CD1c-positive myeloid dendritic cell (primary cell): Measurements from ENCODE around the gene LRRC75B.
"Not testable (repeated sequence)": the region's sequence is repeated elsewhere in the genome, so short reads cannot be mapped to it uniquely, and the experiment has no call there.

Experiments
- DNase-seq: peaks from one replicate; pipeline ENCODE4 v3.0.0-alpha.2; 2016; ENCODE audit errors: extremely low spot score

LRRC75B gene

DNA sequence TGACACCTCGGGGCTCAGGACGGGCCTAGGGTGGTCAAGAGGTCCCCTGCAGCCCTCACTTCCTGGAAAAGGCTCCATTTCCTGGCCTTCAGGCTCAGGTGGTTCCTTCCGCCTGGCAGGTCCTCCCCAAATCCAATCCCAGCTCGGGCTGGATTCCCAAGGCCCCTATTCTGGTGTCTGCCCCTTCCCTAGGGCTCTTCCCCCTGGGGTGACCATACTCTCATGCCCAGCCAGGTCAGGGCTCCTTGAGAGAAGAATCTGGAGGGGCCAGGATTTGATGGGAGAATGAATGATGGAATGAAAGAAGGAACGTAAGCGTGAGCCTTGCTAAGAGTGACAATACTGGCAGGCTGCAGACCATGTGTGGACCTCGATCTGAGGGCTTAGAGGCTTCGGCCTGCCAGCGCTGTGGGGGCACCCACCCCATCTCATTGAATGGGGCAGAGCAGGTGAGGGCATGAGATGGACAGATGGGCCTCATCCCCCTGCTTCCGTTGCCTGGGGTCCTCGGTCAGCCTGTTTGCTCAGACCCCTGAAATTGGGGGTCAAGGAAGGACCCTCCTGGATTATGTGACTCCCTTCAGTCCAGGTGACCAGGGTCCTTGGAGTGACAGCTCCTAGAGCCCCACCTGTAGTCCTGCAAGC lies 9.4 kb upstream of the LRRC75B start:
- not testable (repeated sequence) for DNase-seq

DNA sequence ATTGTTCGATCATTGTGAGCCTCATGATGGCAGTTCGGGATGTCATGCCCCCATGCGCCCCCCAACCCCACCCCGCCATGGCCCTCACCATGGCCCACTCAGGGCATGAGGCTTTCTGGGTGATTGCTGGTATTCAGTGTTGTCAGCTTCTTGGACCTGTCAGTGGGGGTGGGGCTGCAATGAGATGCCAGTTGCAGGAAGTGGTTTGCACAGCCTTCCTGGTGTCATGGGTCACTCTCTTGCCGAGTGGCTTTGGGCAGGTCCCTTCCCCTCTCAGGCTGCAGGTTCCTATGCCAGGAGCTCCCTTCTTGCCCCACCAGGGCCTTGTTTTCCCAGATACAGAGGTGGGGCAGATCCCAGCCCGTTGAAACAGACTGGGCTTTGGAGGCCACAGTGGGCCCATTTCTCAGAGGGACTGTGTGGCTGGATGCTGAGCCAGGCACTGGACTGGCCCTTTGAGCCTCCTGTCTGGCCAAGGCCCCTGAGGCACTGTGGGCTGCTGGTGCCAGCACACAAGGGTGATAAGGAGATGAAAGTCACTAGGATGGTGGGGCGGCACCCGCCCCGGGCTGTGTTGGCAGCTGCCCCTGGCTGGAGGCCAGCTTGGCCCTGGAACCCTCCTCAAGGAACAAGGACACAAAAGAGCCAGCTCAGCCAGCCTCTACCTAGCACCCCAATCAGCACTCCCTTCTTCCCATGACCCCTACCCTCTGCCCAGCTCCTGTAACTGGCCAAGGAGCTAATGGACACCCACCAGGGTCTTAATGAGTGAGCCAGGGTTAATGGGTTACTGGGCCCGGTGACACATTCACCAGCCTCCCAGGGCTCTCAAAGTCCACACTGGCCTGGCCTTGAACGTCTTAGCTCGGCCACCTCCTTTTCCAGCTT lies 8.6 kb upstream of the LRRC75B start:
- no peak for DNase-seq

DNA sequence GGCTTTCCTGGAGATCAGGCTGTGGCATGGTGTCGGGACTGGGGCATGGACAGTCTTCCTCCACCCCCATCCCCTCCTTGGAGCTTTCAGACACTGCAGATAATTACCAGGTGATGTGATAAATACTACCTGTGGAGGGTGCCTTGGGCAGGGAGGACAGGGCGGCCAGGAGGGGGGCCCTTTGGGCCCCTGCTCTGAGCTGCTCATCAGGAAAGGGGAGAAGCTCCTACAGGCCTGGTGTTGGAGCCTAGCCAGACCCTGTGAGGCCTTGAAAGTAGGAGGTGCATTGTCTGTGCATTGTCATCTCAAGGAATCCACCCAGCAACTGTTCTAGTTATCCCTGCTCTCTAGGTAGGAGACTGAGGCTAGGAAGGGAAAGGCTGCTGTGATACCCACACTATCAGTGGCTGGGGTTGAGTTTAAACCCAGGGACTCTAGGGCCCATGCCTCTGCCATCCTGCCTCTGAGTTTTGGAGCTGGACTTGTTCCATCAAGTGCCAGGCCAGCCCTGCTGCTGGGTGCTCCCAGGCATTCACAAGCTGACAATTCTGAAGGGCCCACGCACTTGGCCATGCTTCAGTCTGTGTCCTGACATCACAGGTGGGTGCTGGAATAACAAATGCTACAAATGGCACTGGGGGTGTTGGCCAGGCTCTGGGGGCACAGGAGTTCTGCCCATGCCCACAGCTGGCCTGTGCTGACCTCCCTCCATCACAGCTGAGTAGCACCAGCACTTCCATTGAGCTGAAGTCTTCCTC lies 7.3 kb upstream of the LRRC75B start:
- not testable (repeated sequence) for DNase-seq

DNA sequence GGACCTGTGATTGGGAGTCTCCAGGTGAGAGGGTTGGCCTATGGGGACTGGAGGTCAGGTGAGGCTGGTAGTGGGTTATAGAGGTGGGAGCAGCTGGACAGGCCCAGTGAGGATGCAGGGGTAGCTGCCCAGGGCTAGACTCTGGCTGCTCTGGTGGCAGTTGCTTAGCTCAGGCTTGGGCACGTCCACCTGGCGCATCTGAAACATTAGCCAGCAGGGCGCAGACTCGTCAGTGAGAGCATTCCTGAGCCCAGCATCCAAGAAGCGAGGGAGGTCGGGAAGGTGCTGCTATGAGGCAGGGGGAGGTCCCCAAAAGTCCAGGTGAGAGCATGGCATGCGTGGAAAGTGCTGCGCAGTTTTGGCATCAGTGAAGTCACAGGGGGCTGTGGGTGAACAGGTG lies 6.6 kb upstream of the LRRC75B start:
- no peak for DNase-seq

DNA sequence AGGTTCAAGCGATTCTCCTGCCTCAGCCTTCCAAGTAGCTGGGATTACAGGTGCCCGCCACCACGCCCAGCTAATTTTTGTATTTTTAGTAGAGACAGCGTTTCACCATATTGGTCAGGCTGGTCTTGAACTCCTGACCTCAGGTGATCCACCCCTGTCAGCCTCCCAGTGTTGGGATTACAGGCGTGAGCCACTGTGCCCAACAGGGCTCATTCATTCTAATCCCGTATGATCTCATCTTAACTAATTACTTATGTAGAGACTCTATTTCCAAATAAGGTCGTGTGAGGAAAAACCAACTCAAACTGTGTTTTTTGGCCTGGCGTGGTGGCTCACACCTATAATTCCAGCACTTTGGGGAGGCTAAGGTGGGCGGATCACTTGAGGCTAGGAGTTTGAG lies 4.2 kb upstream of the LRRC75B start:
- DNase-seq: not testable (repeated sequence)

DNA sequence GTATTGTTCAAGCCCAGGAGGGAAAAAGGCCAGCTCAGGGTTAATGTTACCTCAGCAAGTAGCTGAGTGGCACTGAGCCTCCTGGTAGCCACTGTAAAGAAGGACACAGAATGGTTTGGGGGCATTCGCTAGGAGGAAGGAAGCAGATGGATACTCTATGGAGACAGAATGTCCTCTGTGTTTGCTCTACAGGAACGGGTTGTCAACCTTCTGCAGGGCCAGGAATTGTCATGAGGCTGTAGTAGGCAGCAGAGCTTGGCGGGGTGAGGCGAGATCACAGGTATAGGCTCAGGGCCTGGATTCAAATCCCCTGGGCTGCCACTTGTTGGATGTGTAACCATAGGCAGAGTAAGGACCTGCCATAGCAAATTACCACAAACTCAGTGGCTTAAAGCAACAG lies 3.0 kb upstream of the LRRC75B start:
- DNase-seq: no peak

DNA sequence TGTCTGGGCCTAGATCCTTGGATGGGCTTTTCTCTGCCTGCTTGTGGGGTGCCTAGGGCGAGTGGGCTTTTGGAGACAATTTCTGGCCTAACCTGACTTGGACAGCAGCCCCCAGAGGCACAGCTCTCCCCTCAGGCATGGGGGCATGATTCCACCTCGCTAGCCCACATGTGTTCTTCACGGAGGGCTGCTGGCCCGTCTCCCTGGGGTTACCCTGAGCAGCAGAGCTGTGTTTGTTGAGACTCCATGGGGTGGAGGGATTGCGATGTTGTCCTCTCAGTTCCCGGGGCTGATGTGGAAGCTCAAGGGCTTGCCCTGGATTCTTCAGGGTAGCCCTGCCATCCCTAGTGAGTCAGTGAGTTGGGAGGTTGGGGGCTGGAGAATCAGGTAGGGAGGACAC lies 2.4 kb upstream of the LRRC75B start:
- no peak for DNase-seq

DNA sequence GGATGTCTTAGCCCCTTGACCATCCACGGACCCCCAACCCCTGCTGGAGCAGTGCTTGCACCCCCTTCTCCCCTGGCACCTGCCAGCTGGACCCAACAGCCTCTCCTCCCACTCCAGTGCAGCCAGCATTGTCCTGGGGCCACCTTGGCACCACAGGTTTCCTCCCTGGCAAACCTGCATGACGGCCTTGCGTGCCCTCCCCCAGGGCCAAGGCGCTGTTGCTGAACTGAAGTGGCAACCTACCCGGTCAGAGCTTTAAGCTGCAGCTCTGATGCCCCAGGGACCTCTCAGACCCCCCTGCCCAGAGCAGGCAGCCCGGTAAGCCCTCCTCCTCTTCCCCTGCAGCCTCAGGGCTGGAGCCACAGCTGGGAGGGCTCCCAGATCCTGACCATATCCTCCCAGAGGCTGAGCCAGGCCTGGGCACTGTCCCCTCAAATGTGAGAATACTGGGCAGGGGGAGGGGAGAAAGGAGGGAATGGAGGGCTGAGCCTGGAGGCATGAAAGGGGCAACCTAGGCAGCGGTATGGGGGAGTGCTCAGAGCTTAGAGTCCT lies 1.8 kb upstream of the LRRC75B start:
- no peak for DNase-seq

DNA sequence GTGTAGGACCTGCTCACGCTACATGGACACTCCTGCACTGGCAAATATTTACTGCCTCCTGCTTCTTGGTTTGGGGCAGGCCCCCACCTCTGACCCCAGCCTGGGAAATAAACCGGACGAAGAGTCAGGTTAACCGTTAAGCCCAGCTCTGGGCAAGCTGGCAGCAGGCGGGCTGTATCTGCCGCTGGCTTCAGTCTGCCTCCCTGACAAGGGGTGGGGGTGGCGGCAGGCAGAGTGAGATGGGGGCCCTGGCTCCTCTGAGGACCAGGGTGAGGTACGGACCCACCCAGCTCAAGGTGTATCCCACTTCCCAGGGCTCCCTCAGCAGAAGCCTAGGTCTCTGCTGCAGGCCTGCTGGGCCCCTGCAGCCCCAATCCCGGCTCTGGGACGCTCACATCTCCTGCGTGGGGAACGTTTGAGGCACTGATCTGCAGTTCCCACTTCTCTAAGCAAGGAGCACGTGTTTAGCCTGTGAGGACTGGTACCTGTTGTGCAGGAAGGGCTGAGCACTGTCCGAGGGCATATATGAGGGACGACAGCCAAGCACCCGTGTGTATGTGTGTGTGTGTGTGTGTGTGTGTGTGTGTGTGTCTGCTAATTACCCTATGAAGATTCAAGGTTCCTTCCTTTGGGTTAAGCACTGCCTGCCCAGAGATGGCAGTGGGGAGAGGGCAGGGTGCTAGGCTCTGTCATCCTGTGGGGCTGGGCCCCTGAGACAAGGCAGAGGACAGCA lies 1.1 kb upstream of the LRRC75B start:
- DNase-seq: no peak

DNA sequence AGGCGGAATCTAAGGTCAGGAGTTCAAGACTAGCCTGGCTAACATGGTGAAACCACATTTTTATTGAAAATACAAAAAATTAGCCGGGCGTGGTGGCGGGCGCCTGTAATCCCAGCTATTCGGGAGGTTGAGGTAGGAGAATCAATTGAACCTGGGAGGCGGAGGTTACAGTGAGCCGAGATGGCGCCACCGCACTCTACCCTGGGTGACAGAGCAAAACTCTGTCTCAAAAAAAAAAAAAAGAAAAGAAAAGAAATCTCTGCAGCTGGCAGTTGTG lies 624 bp upstream of the LRRC75B start:
- DNase-seq: not testable (repeated sequence)

DNA sequence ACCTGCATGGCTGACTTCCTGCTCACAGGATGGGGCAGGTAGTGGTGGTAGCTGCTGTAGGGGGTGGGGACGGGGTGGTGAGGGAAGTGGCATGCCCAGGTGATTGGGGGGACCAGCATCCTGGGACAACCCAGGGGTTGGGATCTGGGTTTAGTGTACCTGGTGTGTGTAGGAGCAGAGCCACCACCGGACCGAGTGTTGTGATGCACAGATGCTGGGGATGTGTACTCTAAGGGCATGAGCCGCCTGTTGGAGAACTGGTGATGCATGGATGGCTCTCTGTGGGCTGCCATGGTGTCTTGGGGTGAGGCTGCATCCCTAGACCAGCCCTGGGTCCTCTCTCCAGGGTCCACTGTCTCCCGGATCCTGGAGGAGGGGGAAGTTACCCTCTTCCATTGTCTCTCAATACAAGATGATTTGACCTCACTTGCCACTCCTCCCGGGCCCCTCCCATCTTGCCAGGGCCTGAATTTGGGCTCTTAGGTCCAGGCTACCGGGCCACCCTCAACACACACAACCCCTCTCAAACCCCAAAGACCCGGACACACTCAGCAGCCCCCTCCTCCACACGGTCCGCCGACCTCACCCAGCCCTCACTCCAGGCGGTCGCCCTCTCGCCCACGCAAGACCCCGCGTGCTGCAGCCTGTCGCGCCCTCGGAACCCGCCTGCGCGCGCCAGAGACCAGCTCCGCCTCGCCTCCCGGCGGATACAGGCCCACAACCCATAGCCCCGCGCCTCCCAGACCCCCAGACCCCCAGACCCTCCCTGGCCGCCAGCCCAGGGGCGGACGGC lies 619 bp downstream of the LRRC75B start:
- peak; percentile 1 for DNase-seq

DNA sequence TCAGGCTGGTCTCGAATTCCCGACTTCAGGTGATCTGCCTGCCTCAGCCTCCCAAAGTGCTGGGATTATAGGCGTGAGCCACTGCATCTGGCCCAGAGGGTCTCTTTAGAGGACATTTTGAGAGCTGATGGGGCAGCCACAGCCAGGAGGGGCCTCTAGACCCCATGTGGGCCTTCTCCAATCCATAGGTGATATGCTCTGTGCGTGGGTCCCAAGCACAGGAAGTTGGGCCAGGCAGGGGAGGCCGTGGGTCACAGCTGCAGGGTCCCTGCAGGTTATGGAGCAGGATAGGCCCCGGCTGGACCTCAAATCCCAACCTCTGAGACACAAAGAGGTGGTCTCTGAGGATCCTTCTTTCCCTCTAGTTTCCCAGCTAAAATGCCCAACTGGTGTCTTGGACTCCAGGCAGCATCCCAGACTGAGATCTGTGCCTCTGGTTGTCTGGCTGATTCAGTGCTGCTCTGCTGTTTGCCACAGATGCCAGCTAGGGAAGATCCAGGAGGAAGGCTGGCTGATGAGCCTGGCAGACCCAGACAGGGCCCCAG lies 1.5 kb downstream of the LRRC75B start:
- DNase-seq: no peak

DNA sequence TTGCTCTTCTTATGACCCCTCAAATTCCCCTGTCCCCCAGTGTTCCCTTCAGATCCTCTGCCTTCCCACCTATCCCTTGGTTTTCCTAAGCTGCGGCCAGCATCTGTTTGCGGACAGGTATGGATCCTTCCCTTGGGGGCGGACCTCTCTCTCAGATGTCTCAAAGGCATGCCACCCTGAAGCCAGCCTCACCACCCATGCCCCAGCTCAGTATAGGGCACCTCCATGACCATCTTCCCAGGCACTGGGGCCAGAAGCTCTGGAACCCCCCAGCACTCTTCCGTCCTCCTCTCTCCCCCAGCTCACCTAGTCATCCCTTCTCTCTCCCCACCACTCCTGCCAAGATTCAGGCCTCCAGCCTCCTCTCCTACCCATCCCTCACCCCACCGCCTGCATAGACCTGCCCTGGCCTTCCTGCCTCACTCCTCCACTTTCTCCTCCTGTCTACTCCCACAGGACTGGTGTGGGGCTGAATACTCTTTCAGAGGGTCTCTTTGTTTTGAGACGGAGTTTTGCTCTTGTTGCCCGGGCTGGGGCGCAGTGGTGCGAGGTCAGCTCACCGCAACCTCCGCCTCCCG lies 2.2 kb downstream of the LRRC75B start:
- no peak for DNase-seq

DNA sequence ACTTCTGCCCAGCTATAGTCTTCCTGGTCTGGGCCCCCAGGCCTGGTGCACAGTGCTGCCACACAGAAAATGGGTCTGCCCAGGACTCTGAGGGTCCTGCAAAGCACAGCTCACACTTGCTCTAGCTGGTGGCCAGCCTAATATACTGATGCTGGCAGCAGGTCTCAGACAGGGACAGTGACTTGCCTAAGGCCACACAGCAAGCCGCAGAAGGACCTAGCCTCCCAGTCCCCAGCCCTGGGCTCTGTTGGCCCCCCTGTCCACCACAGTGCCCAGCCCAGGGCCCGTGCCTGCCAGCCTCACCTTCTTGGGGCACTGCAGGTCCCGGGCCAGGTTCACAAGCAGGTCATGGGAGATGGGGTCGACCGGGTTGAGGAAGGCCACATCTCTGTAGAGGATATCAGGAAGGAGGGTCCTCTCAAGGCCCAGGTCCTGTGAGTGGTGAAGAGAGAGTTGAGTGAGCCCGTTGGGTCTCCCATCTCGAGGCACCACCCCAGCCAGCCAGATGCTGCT lies 3.3 kb downstream of the LRRC75B start:
- DNase-seq: no peak

DNA sequence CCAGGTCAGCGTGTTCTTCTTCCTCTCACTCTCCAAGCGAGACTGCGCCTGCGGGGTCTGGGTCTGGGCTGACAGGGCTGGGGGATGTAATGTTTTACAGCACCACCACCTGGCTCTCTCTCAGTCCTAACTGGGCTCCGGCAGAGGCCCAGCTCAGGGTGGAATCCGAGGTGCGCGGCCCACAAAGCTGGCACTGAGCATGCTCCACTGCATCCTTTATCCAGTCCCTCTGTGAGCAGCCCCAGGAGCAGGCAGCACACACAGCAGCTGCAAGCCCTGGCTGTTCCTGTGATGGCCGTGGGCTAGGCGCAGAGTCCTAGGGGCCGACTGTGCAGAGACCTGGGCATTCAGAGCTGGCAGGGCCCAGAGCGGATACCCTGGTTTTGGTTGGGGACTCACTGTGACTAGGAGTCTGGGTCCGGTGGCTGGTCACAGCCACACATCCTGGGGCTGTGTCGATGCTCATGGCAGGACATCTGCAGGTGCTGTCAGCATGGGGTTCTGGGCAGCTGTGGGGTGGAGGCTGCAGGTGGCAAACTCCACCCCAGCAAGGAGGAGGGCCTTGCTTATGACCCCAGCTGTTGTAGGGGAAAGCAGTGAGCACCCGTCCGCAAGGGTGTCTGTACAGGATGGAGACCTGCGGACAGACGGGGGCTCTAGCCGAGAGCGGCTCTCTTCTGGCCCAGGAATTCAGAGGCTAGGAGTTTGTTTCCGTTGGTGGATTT lies 4.0 kb downstream of the LRRC75B start:
- no peak for DNase-seq

DNA sequence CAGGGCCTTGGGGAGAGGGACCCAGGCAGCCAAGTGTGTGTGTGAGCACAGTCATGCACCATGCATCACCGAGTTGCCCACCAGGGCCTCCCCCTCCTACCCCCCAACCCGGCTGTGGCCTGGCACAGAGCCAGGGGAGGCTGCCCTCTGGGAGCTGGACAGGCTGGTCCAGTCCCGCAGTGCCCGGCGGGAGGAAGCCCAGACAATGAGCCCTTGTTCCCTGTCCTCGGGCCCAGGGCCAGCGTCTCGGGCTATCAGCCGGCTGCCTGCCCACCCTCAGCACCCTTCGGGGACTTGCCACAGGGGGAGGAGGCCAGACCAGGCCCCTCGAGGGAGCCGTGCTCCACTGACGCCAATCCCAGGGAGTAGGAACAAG lies 4.5 kb downstream of the LRRC75B start:
- no peak for DNase-seq

DNA sequence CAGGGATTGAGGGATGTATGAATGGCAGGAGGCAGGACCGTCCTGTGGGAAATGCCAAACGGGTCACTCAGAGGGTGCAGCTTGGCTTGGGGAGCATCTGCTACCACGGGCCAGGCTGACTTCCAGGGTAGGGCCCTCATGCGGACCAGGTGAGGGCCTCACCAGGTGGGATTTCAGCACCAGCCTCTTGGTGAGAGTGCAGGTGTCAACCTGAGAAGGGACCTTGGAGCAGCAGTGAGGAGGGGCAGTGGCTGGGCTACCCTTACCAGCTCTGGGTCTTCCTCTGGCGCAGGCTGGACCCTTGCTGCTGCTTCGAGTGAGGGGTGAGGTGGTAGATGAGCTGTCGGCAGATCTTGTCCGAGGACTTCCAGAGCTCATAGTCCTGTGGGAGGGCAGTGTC lies 4.9 kb downstream of the LRRC75B start:
- DNase-seq: no peak

DNA sequence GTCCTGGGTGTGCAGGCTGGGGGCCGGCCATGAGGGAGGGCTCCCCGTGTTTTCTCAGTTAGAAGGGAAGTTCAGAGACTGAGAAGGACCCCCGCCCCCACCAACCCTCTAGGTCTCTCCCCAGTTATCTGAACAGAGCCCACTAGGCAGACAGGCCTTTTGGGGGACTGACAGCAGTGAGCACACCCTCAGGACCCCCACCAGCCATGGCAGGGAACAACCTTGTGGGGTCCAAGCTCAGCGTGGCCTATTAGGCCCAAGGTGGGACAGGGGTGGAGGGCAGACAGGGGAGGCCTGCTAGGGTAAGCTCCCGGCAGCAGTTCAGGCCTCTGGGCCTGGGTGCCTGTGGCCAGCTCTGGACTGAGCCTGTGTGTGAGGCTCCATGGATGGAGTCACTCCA lies 5.6 kb downstream of the LRRC75B start:
- DNase-seq: no peak

DNA sequence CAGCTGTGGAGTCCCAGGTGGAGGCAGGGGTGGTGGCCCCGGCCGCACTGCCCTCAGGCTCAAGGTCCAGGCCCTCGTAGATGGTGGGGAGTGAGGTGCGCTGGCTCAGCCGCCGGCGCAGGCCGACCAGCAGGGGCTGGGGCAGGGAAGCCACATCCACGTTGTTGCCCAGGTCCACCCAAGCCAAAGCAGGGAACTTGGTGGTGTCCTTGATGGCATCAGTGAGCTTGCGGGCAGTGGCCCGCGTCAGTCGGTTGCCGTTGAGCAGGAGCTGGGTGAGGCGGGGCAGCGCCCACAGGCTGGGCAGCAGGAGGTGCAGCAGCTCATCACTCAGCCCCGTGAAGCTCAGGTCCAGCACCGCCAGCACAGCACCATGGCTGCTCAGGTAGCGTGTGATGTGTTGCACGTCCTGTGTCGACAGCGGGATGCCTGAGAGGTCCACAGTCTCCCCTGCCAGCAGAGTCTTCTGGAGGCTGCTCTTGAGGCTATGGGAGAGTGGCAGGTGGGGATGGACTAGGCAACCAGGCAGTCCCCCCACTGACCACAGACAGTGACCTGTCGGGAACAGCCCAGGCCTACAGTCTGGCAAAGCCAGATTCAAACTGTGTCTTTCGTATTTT lies 6.8 kb downstream of the LRRC75B start:
- no peak for DNase-seq
